Measurements from ENCODE around the gene UIMC1. TPM values are rescaled to one million over a fixed set of nuclear protein-coding genes. Genes with fewer than 3 reads are reported as not detected.

UIMC1 gene
- total RNA-seq, 6 experiments from 2014 or later: 8.4 to 15.6 (median 13.0) TPM

GRCh38 chr5:176887252-176887849 is 119.2 kb downstream of the UIMC1 start:
- H3K27me3 ChIP-seq: no peaks in the 10 kb centered on the region
- no peak for DNase-seq
- TF ChIP-seq CTCF (IDR thresholded peaks at IDR 0.05) (no peak), POLR2A (IDR thresholded peaks at IDR 0.05) (no peak)
- H3K36me3 ChIP-seq: no peaks in the 10 kb centered on the region
- H3K4me1 ChIP-seq: no peaks in the 10 kb centered on the region
- H3K4me3 ChIP-seq: no peak overlapping the region
- intact Hi-C loops (cut with DNase I): no loop called here
- H3K27ac ChIP-seq: no peak overlapping the region
- H3K9me3 ChIP-seq: no peaks in the 10 kb centered on the region
- WGBS (ENCODE audit: insufficient coverage, low coverage, low lambda C conversion rate, missing lambda C conversion rate): 80% methylated on average over 1 of the region's 28 CpGs
- ATAC-seq: no peak

GRCh38 chr5:176886336-176887251 is 120.0 kb downstream of the UIMC1 start:
- no peaks in the 10 kb centered on the region for H3K27me3 ChIP-seq
- H3K4me1 ChIP-seq: no peaks in the 10 kb centered on the region
- H3K27ac ChIP-seq: no peak overlapping the region
- intact Hi-C loops (cut with DNase I): no loop called here
- ATAC-seq: no peak
- no peaks in the 10 kb centered on the region for H3K9me3 ChIP-seq
- peak in 1 of 3 donors; percentile 34 for DNase-seq
- TF ChIP-seq CTCF (IDR thresholded peaks at IDR 0.05) (no peak), POLR2A (IDR thresholded peaks at IDR 0.05) (no peak)
- H3K36me3 ChIP-seq: no peaks in the 10 kb centered on the region
- H3K4me3 ChIP-seq: no peak overlapping the region
- WGBS (ENCODE audit: insufficient coverage, low coverage, low lambda C conversion rate, missing lambda C conversion rate): 84% methylated on average over 6 of the region's 13 CpGs

GRCh38 chr5:176884571-176884890 is 122.0 kb downstream of the UIMC1 start:
- no peaks in the 10 kb centered on the region for H3K27me3 ChIP-seq
- no peaks in the 10 kb centered on the region for H3K4me1 ChIP-seq
- ATAC-seq: no peak
- TF ChIP-seq CTCF (IDR thresholded peaks at IDR 0.05) (no peak), POLR2A (IDR thresholded peaks at IDR 0.05) (no peak)
- no peak for DNase-seq
- WGBS (ENCODE audit: insufficient coverage, low coverage, low lambda C conversion rate, missing lambda C conversion rate): 64% methylated on average over 4 of the region's 4 CpGs
- H3K4me3 ChIP-seq: no peak overlapping the region
- H3K27ac ChIP-seq: no peak overlapping the region
- intact Hi-C loops (cut with DNase I): no loop called here
- H3K36me3 ChIP-seq: no peaks in the 10 kb centered on the region
- no peaks in the 10 kb centered on the region for H3K9me3 ChIP-seq

GRCh38 chr5:176883700-176884570 is 122.6 kb downstream of the UIMC1 start:
- Histone ChIP-seq H3K36me3 (no peaks in the 10 kb centered on the region), H3K9me3 (no peaks in the 10 kb centered on the region), H3K27me3 (no peaks in the 10 kb centered on the region), H3K4me3 (no peak overlapping the region), H3K27ac (no peak overlapping the region), H3K4me1 (no peaks in the 10 kb centered on the region)
- 84% methylated on average over 4 of the region's 17 CpGs for WGBS (ENCODE audit: insufficient coverage, low coverage, low lambda C conversion rate, missing lambda C conversion rate)
- intact Hi-C loops (cut with DNase I): no loop called here
- ATAC-seq (no peak), DNase-seq (no peak)
- TF ChIP-seq CTCF (IDR thresholded peaks at IDR 0.05) (no peak), POLR2A (IDR thresholded peaks at IDR 0.05) (no peak)

Measured in right lobe of liver (tissue), 6 donors.